GDM1 (cell line): ENCODE measurements around the gene CDCP1.

Experiments used
- DNase-seq: peaks from one replicate; lab custom pipeline; 2025; lab: John Stamatoyannopoulos, UW

CDCP1 gene

GRCh38 chr3:45137656-45138181 lies 8.5 kb downstream of the CDCP1 start:
- DNase-seq, result no peak

GRCh38 chr3:45135959-45136358 lies 10.2 kb downstream of the CDCP1 start:
- DNase-seq, result no peak

GRCh38 chr3:45134758-45135521 lies 11.2 kb downstream of the CDCP1 start:
- DNase-seq, result no peak

- no peak for DNase-seq
These were observed 13.5 kb downstream of the CDCP1 start for GRCh38 chr3:45132568-45133211.

- no peak for DNase-seq
These were observed 15.0 kb downstream of the CDCP1 start for GRCh38 chr3:45131201-45131600.

- no peak for DNase-seq
These were observed 15.7 kb downstream of the CDCP1 start for GRCh38 chr3:45130476-45130875.

- no peak for DNase-seq
These were observed 17.2 kb downstream of the CDCP1 start for GRCh38 chr3:45128950-45129349.

GRCh38 chr3:45127130-45127822 lies 18.9 kb downstream of the CDCP1 start:
- DNase-seq, result no peak

GRCh38 chr3:45126730-45127129 lies 19.4 kb downstream of the CDCP1 start:
- DNase-seq, result no peak

GRCh38 chr3:45125550-45126026 lies 20.6 kb downstream of the CDCP1 start:
- no peak for DNase-seq

GRCh38 chr3:45124956-45125355 lies 21.2 kb downstream of the CDCP1 start:
- no peak for DNase-seq

GRCh38 chr3:45124352-45124751 lies 21.8 kb downstream of the CDCP1 start:
- DNase-seq, result no peak

GRCh38 chr3:45123581-45124269 lies 22.5 kb downstream of the CDCP1 start:
- DNase-seq, result no peak

GRCh38 chr3:45123030-45123429 lies 23.1 kb downstream of the CDCP1 start:
- no peak for DNase-seq

GRCh38 chr3:45120359-45121158 lies 25.6 kb downstream of the CDCP1 start:
- DNase-seq, result no peak

- DNase-seq, result no peak
These were observed 26.3 kb downstream of the CDCP1 start for GRCh38 chr3:45119824-45120358.

- no peak for DNase-seq
These were observed 26.8 kb downstream of the CDCP1 start for GRCh38 chr3:45119376-45119775.

- DNase-seq, result no peak
These were observed 27.5 kb downstream of the CDCP1 start for GRCh38 chr3:45118615-45119071.

GRCh38 chr3:45116350-45116749 lies 29.8 kb downstream of the CDCP1 start:
- no peak for DNase-seq

GRCh38 chr3:45113625-45114050 lies 32.5 kb downstream of the CDCP1 start:
- DNase-seq, result no peak

GRCh38 chr3:45112939-45113338 lies 33.2 kb downstream of the CDCP1 start:
- DNase-seq, result no peak
